Gastroesophageal sphincter (tissue), 3 donors: ENCODE data around the gene KIF26B.

Experiments
- CTCF ChIP-seq, 4 experiments: fragments of 200-600 bp in 2 of 4; fragments of 450-650 bp in 2 of 4; sonication (generic) in 1 of 4; IDR thresholded peaks; one replicate each; pipeline ENCODE4 v1.5.1; 2017 to 2019; ENCODE audit warnings: antibody characterized with exemption in 4 of 4, mild to moderate bottlenecking in 2 of 4, moderate library complexity in 2 of 4
- EP300 ChIP-seq: sonication (generic); formaldehyde crosslinking; IDR thresholded peaks from one replicate; pipeline ENCODE4 v1.6.1; 2017; ENCODE audit warnings: antibody characterized with exemption, mild to moderate bottlenecking
- POLR2A ChIP-seq, 2 donors: fragments of 450-650 bp; IDR thresholded peaks; one replicate each; pipeline ENCODE4 v1.6.1; 2017; ENCODE audit warnings: antibody characterized with exemption in 2 of 2, mild to moderate bottlenecking in 2 of 2, moderate library complexity in 1 of 2

- no peak for TF ChIP-seq CTCF (IDR thresholded peaks at IDR 0.05)
- no peak for TF ChIP-seq POLR2A (IDR thresholded peaks at IDR 0.05)
- TF ChIP-seq EP300, result no peak
Measured at GRCh38 chr1:245582026-245582425, 427.2 kb downstream of the KIF26B start.
